Measurements from ENCODE around the gene NRIP3.
"Not testable (repeated sequence)": the region's sequence is repeated elsewhere in the genome, so short reads cannot be mapped to it uniquely, and the experiment has no call there.

Gene NRIP3

DNA sequence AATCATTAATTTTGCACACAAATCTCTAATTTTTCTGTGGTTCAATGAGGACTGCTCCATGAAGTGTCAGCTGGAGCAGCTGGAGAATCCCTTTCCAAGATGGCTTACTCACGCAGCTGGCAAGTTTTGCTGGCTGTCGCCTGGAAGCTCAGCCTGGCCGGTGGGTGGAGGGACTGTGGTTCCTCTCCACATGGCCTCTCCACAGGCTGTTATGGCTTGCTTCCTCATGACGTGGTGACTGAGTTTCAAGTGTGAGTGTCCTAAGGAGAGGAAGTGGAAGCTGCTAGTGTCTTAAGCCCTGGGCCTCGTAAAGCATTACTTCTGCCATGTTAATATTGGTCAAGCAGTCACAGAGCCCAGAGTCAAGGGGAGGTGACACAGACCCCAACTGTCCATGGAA is 14.0 kb upstream of the NRIP3 start:
- Histone ChIP-seq H3K27ac (ENCODE audit: insufficient read depth in 1 of 2, low read depth in 1 of 2, low read length in 2 of 2, poor library complexity in 1 of 2, severe bottlenecking in 2 of 2) (no peak overlapping the region), H3K27me3 (replicated peaks in 2 of 5; ENCODE audit: control insufficient read depth in 4 of 5, insufficient read depth in 5 of 5, low read length in 4 of 5) (no peaks in the 10 kb centered on the region), H3K9me3 (ENCODE audit: control extremely low read depth in 1 of 5, control insufficient read depth in 4 of 5, insufficient read depth in 2 of 5, low read depth in 1 of 5, low read length in 4 of 5) (no peaks in the 10 kb centered on the region), H3K4me3 (ENCODE audit: control insufficient read depth in 1 of 7, extremely low read depth in 1 of 7, insufficient read depth in 4 of 7, low read depth in 2 of 7, low read length in 6 of 7) (no peak overlapping the region), H3K4me1 (ENCODE audit: control extremely low read depth in 1 of 4, control insufficient read depth in 4 of 4, insufficient read depth in 4 of 4, low read length in 3 of 4) (peaks cover 0 to 22% (median 13%) of the 10 kb centered on the region in 4 experiments), H3K36me3 (ENCODE audit: control insufficient read depth in 4 of 4, insufficient read depth in 4 of 4, low read length in 3 of 4) (no peaks in the 10 kb centered on the region)
- ChIA-PET POLR2A (no interaction called here), CTCF (interaction anchor here (0.6 to 10.8 kb wide), 13 partner anchors 10 to 332 kb away, joined by 3 to 131 read pairs (median 4); partner anchors contain the start of gene NRIP3)
- 75% methylated on average over 3 of the region's 5 CpGs for WGBS (ENCODE audit: insufficient coverage)
- peak; percentile 15 to 61 (median 49) for DNase-seq

DNA sequence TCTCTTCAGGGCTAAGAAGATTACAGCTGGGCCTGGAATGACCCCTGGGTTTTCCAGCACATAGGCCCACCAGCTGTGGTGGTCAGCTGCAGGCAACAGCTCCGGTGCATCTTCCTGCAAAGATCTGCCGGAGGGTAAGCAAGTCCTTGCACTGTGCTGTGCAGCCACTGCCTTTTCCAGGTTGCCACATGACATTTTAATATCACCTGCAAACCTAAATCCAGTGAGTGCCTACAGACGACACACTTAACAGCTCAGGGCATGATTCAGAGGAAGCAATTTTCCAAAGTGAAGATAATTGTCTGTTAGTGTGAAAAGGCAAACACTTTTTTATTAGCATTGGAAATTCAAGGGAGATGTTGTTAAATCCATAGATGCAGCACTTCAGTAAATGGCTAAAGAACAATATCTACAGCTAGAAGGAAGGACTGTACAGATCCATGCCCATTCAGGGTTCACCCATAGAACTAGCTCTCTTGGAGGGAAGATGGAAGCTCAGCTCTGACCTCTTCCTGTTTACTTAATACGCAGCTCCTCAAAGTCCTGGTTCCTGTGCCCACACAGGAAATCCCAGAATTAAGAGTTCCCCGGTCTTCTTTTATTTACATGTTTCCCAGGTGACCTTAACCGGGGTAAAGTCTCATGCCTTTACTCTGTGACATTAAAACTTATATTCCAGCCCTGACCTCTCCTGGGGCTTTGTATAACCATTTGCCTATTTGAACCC is 13.3 kb upstream of the NRIP3 start:
- CTCF ChIA-PET = interaction anchor here (0.9 to 10.8 kb wide), 19 partner anchors 8 to 490 kb away, joined by 3 to 131 read pairs (median 5); partner anchors contain the start of gene NRIP3
- 48% methylated on average over 6 of the region's 6 CpGs for WGBS (ENCODE audit: insufficient coverage)
- peaks cover 0 to 18% (median 13%) of the 10 kb centered on the region in 4 experiments for H3K4me1 ChIP-seq (ENCODE audit: control extremely low read depth in 1 of 4, control insufficient read depth in 4 of 4, insufficient read depth in 4 of 4, low read length in 3 of 4)

DNA sequence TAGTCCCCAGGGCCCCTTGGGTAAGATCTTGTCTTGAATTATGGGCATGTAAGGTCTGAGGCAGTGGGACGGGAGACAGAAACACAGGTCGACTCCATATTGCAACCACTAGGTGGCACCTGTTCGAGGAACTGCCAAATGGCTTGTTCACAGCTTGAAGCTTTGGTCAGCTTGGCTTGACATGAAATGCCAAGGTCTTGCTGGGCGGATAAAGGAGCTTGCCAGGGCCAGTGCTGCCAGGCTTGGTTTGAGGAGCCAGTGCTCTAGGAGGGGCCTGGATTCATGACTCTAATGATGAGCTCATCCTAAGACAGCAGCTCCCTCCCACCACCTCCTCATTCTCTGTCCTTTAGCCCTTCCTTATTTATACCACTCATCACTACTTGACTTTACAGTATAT is 11.9 kb upstream of the NRIP3 start:
- Histone ChIP-seq H3K27me3 (replicated peaks in 2 of 5; ENCODE audit: control insufficient read depth in 4 of 5, insufficient read depth in 5 of 5, low read length in 4 of 5) (no peaks in the 10 kb centered on the region), H3K4me3 (ENCODE audit: control insufficient read depth in 1 of 7, extremely low read depth in 1 of 7, insufficient read depth in 4 of 7, low read depth in 2 of 7, low read length in 6 of 7) (no peak overlapping the region), H3K36me3 (ENCODE audit: control insufficient read depth in 4 of 4, insufficient read depth in 4 of 4, low read length in 3 of 4) (no peaks in the 10 kb centered on the region), H3K9me3 (ENCODE audit: control extremely low read depth in 1 of 5, control insufficient read depth in 4 of 5, insufficient read depth in 2 of 5, low read depth in 1 of 5, low read length in 4 of 5) (no peaks in the 10 kb centered on the region), H3K27ac (ENCODE audit: insufficient read depth in 1 of 2, low read depth in 1 of 2, low read length in 2 of 2, poor library complexity in 1 of 2, severe bottlenecking in 2 of 2) (no peak overlapping the region), H3K4me1 (ENCODE audit: control extremely low read depth in 1 of 4, control insufficient read depth in 4 of 4, insufficient read depth in 4 of 4, low read length in 3 of 4) (peaks cover 0 to 18% (median 13%) of the 10 kb centered on the region in 4 experiments)
- CTCF ChIA-PET = interaction anchor here (0.7 to 10.8 kb wide), 27 partner anchors 8 to 492 kb away, joined by 3 to 131 read pairs (median 4); partner anchors contain the start of gene NRIP3
- 17% methylated on average over 4 of the region's 4 CpGs for WGBS (ENCODE audit: insufficient coverage)
- POLR2A ChIA-PET = interaction anchor here (0.5 kb wide), 1 partner anchor 77 kb away, joined by 8 read pairs; no protein-coding TSS in a partner anchor
- DNase-seq = peak; percentile 69 to 84 (median 80)

More for the DNA sequence above, 13.3 kb upstream of the NRIP3 start:
- Histone ChIP-seq H3K27ac (ENCODE audit: insufficient read depth in 1 of 2, low read depth in 1 of 2, low read length in 2 of 2, poor library complexity in 1 of 2, severe bottlenecking in 2 of 2) (no peak overlapping the region), H3K4me3 (ENCODE audit: control insufficient read depth in 1 of 7, extremely low read depth in 1 of 7, insufficient read depth in 4 of 7, low read depth in 2 of 7, low read length in 6 of 7) (no peak overlapping the region), H3K36me3 (ENCODE audit: control insufficient read depth in 4 of 4, insufficient read depth in 4 of 4, low read length in 3 of 4) (no peaks in the 10 kb centered on the region), H3K27me3 (replicated peaks in 2 of 5; ENCODE audit: control insufficient read depth in 4 of 5, insufficient read depth in 5 of 5, low read length in 4 of 5) (no peaks in the 10 kb centered on the region), H3K9me3 (ENCODE audit: control extremely low read depth in 1 of 5, control insufficient read depth in 4 of 5, insufficient read depth in 2 of 5, low read depth in 1 of 5, low read length in 4 of 5) (no peaks in the 10 kb centered on the region)
- DNase-seq = no peak
- POLR2A ChIA-PET = no interaction called here

DNA sequence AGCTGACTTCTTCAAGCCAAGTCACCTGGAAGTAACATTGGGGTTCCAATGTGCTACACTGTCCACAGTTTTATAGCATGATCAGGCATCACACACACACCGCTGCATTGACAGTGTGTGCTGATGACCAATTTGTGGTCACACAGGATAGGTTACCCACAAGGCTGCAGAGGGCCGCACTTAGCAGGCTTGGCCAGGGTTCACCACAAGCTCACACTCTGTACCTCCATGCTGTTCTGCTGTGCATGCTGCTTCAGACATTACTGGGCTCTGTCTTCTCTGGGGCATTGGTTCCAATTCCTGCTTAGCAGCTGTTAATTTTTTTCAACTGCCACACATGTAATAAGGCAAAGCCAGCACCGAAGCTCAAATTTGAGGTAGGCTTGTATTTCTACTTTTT is 11.0 kb upstream of the NRIP3 start:
- Histone ChIP-seq H3K27ac (ENCODE audit: insufficient read depth in 1 of 2, low read depth in 1 of 2, low read length in 2 of 2, poor library complexity in 1 of 2, severe bottlenecking in 2 of 2) (no peak overlapping the region), H3K4me1 (ENCODE audit: control extremely low read depth in 1 of 4, control insufficient read depth in 4 of 4, insufficient read depth in 4 of 4, low read length in 3 of 4) (peaks cover 0 to 18% (median 13%) of the 10 kb centered on the region in 4 experiments), H3K27me3 (replicated peaks in 2 of 5; ENCODE audit: control insufficient read depth in 4 of 5, insufficient read depth in 5 of 5, low read length in 4 of 5) (no peaks in the 10 kb centered on the region), H3K9me3 (ENCODE audit: control extremely low read depth in 1 of 5, control insufficient read depth in 4 of 5, insufficient read depth in 2 of 5, low read depth in 1 of 5, low read length in 4 of 5) (no peaks in the 10 kb centered on the region), H3K4me3 (ENCODE audit: control insufficient read depth in 1 of 7, extremely low read depth in 1 of 7, insufficient read depth in 4 of 7, low read depth in 2 of 7, low read length in 6 of 7) (no peak overlapping the region), H3K36me3 (ENCODE audit: control insufficient read depth in 4 of 4, insufficient read depth in 4 of 4, low read length in 3 of 4) (no peaks in the 10 kb centered on the region)
- ChIA-PET CTCF (interaction anchor here (0.8 to 10.8 kb wide), 17 partner anchors 9 to 492 kb away, joined by 3 to 131 read pairs (median 9); partner anchors contain the start of gene NRIP3), POLR2A (no interaction called here)
- WGBS (ENCODE audit: insufficient coverage) = 93% methylated on average over 3 of the region's 3 CpGs
- no peak for DNase-seq

DNA sequence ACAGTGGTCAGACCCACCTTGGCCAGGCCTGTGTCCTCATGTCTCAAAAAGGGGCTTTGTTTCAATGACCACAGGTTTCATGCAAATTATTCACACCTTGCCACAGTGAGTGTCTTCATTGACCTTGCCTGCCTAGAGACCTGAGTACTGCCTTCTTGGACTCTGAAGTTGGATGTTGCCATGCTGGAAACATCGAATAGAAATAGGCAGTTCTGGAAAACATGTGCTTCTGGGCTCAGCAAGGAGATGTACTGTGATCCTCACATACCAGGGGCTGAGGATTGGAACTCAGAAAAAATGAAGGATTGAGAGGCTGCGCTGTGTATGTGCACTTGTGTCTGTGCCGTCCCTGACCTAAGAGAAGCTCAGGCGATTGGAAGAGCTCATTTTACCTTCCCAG is 9.6 kb upstream of the NRIP3 start:
- ChIA-PET CTCF (interaction anchor here (1.4 to 10.8 kb wide), 6 partner anchors 10 to 494 kb away, joined by 3 to 131 read pairs (median 6); partner anchors contain the start of gene NRIP3), POLR2A (interaction anchor here (0.6 kb wide), 1 partner anchor 20 kb away, joined by 3 read pairs; no protein-coding TSS in a partner anchor)
- Histone ChIP-seq H3K9me3 (ENCODE audit: control extremely low read depth in 1 of 5, control insufficient read depth in 4 of 5, insufficient read depth in 2 of 5, low read depth in 1 of 5, low read length in 4 of 5) (no peaks in the 10 kb centered on the region), H3K4me3 (ENCODE audit: control insufficient read depth in 1 of 7, extremely low read depth in 1 of 7, insufficient read depth in 4 of 7, low read depth in 2 of 7, low read length in 6 of 7) (no peak overlapping the region), H3K4me1 (ENCODE audit: control extremely low read depth in 1 of 4, control insufficient read depth in 4 of 4, insufficient read depth in 4 of 4, low read length in 3 of 4) (peaks cover 0 to 18% (median 13%) of the 10 kb centered on the region in 4 experiments), H3K27me3 (replicated peaks in 2 of 5; ENCODE audit: control insufficient read depth in 4 of 5, insufficient read depth in 5 of 5, low read length in 4 of 5) (no peaks in the 10 kb centered on the region), H3K36me3 (ENCODE audit: control insufficient read depth in 4 of 4, insufficient read depth in 4 of 4, low read length in 3 of 4) (no peaks in the 10 kb centered on the region), H3K27ac (ENCODE audit: insufficient read depth in 1 of 2, low read depth in 1 of 2, low read length in 2 of 2, poor library complexity in 1 of 2, severe bottlenecking in 2 of 2) (no peak overlapping the region)
- DNase-seq = no peak
- WGBS (ENCODE audit: insufficient coverage) = 100% methylated on average over 4 of the region's 4 CpGs

DNA sequence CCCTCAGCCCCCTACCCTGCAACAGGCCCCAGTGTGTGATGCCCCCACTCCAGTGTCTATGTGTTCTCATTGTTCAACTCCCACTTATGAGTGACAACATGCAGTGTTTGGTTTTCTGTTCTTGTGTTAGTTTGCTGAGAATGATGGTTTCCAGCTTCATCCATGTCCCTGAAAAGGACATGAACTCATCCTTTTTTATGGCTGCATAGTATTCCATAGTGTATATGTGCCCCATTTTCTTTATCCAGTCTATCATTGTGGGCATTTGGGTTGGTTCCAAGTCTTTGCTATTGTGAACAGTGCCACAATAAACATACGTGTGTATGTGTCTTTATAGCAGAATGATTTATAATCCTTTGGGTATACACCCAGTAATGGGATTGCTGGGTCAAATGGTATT is 5.7 kb upstream of the NRIP3 start:
- H3K27ac ChIP-seq (ENCODE audit: insufficient read depth in 1 of 2, low read depth in 1 of 2, low read length in 2 of 2, poor library complexity in 1 of 2, severe bottlenecking in 2 of 2); POLR2A ChIA-PET; H3K4me3 ChIP-seq (ENCODE audit: control insufficient read depth in 1 of 7, extremely low read depth in 1 of 7, insufficient read depth in 4 of 7, low read depth in 2 of 7, low read length in 6 of 7); DNase-seq; H3K36me3 ChIP-seq (ENCODE audit: control insufficient read depth in 4 of 4, insufficient read depth in 4 of 4, low read length in 3 of 4); H3K4me1 ChIP-seq (ENCODE audit: control extremely low read depth in 1 of 4, control insufficient read depth in 4 of 4, insufficient read depth in 4 of 4, low read length in 3 of 4); H3K9me3 ChIP-seq (ENCODE audit: control extremely low read depth in 1 of 5, control insufficient read depth in 4 of 5, insufficient read depth in 2 of 5, low read depth in 1 of 5, low read length in 4 of 5): not testable (repeated sequence)
- no CpG with 5 or more reads among the region's 1 CpG for WGBS (ENCODE audit: insufficient coverage)
- CTCF ChIA-PET = interaction anchor here (0.8 to 10.8 kb wide), 2 partner anchors 19 to 131 kb away, joined by 3 to 131 read pairs; no protein-coding TSS in a partner anchor
- peaks cover 0 to 20% (median 8%) of the 10 kb centered on the region in 5 experiments for H3K27me3 ChIP-seq (replicated peaks in 2 of 5; ENCODE audit: control insufficient read depth in 4 of 5, insufficient read depth in 5 of 5, low read length in 4 of 5)

DNA sequence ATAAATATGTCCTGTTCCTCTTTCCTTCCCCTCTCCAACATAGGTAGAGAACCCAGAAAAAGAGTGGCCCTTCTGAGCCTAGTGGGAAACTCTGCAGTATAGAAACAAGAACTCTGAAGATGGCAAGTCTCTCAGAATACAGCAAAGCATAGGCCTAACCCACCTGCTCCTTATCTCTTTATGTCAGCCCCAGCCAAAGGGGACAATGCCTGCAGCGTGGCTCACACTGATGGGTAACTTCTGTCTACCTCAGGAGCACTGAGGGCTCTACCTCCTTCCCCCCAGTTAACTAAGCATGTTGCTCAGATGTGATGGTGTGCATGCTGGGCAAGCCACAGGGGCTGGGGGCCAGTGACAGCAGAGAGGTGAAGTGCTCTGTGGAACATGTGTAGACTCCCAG is 4.9 kb upstream of the NRIP3 start:
- Histone ChIP-seq H3K27me3 (replicated peaks in 2 of 5; ENCODE audit: control insufficient read depth in 4 of 5, insufficient read depth in 5 of 5, low read length in 4 of 5) (peaks cover 0 to 28% (median 8%) of the 10 kb centered on the region in 5 experiments), H3K4me3 (ENCODE audit: control insufficient read depth in 1 of 7, extremely low read depth in 1 of 7, insufficient read depth in 4 of 7, low read depth in 2 of 7, low read length in 6 of 7) (no peak overlapping the region), H3K4me1 (ENCODE audit: control extremely low read depth in 1 of 4, control insufficient read depth in 4 of 4, insufficient read depth in 4 of 4, low read length in 3 of 4) (peaks cover 0 to 11% (median 9%) of the 10 kb centered on the region in 4 experiments), H3K36me3 (ENCODE audit: control insufficient read depth in 4 of 4, insufficient read depth in 4 of 4, low read length in 3 of 4) (no peaks in the 10 kb centered on the region), H3K9me3 (ENCODE audit: control extremely low read depth in 1 of 5, control insufficient read depth in 4 of 5, insufficient read depth in 2 of 5, low read depth in 1 of 5, low read length in 4 of 5) (no peaks in the 10 kb centered on the region), H3K27ac (ENCODE audit: insufficient read depth in 1 of 2, low read depth in 1 of 2, low read length in 2 of 2, poor library complexity in 1 of 2, severe bottlenecking in 2 of 2) (no peak overlapping the region)
- ChIA-PET CTCF (interaction anchor here (1.2 kb wide), 1 partner anchor 9 kb away, joined by 5 read pairs; no protein-coding TSS in a partner anchor), POLR2A (no interaction called here)
- peak in 1 of 3 donors; percentile 24 for DNase-seq
- WGBS (ENCODE audit: insufficient coverage) = 100% methylated on average over 1 of the region's 1 CpG

Data from common myeloid progenitor, CD34-positive (primary cell).